GM15510 (cell line): ENCODE data around the gene SLCO2A1.

Experiments used
- POLR2A ChIP-seq: IDR thresholded peaks from 3 replicates; pipeline ENCODE4 v1.6.1; 2011; ENCODE audit warnings: borderline replicate concordance; ENCODE audit not compliant: insufficient read length; ENCODE audit errors: extremely low read depth

SLCO2A1 gene

DNA sequence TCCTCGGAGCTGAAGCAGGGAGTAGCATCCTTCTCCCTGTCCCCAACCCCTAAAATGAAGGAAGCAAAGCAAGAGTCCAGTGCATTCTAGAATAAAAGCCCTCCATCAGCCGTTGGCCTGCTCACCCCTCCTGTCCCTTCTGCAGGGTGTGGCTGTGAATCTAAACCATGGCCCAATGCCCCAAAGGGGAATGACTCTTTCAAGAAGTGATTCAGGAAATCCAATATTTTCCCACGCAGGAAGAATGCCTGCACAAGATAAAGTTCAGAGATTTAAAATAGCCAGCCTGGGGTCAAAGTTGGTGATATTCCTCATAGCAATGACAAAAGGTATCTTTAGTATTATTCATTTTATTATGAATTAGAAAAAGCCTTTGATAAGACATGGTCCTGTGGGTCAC lies 38.5 kb downstream of the SLCO2A1 start:
- no peak for TF ChIP-seq POLR2A

DNA sequence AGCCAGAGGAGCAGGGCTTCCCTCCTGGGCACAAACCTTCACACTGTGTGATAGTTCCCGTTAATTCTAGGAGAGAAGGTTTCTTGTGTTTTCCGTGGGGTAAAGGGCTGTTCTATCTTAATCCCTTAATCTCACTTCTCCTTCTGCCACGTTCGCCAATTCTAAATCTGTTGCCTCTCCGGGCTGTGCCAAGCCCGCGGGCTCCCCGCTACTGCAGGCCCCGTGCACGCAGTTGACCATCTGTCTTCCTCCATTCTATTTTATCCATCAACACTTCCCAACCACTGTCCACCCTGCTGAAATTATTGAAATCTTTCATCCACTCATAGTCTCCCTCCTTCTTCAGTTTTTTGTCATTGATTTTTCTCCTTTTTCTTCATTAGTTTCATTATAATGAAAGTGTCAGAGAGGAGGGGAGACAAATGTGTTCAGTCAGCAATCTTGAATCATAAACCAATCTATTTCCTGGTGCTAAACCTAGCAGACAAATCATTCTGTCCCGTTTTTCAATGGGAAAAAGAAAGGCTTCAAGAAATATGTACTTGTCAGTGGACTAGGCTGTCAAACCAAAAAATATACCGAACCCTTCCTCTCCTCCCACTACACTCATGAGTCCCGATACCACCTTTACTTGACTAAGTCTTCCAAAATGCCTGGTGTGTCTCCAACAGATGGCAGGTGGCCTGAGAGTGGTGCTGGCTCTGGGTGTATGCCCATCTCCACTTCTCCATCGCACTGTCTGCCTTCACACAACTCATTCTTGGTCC lies 39.6 kb downstream of the SLCO2A1 start:
- TF ChIP-seq POLR2A, result no peak

DNA sequence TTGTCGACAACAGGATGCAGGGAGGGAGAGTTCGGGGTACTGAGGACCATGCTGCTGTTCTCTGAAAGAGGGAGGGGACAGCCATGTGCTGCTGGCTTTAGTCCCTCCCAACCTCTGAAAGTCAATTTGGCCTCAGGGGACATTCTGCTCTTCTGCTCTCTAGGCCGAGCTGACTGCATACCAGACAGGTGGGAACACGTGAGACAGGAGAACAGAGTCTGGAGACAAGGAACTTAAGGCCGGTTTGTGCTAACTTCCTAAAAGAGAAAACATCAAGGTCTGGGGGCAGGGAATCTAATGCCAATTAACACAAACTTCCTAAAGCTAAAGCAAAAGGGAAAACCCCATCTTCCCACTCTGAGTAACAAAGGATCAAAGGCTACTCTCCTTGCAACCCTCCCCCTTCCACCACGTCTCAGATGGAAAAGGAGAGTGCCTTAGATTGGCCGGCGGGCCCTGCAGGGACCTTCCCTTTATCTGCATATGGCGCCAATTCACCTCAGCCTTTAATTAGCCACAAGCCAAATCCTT lies 41.0 kb downstream of the SLCO2A1 start:
- TF ChIP-seq POLR2A, result no peak

DNA sequence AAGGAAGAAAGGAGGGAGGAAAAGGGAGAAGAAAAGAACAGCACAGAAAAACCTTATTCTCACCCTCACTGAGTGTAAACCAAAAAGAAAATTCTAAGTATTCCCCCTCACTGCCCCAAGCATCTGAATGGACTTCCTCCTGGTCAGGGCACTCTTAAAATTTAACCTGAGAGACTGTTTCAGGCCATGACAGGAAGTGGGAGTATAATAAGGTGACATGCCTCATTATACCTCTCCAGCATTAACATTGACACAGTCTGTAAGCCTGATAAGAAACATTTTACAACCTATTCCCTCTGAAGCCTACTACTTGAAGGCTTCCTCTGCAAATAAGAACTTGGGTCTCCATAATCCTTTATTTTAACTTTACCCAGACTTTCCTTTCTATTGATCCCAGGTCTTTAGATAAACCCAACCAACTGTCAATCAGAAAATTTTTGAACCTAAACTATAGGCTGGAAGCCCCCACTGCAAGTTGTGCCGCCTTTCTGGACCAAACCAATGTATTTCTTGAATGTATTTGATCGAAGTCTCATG lies 41.7 kb downstream of the SLCO2A1 start:
- TF ChIP-seq POLR2A, result no peak

DNA sequence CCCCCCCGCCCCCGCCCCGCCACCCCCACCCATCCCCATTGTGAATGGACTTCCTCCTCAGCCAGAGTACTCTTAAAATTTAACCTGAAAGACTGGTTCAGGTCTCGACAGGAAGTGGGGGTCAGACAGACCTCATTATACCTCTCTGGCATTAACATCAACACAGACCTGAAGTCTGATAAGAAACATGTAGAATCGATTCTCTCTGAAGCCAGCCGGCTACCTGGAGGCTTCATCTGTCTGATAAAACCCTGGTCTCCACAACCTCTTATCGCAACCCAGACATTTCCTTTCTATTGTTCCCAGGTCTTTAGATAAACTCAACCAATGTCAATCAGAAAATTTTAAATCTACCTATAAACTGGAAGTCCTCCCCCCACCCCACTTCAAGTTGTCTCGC lies 42.6 kb downstream of the SLCO2A1 start:
- no peak for TF ChIP-seq POLR2A

DNA sequence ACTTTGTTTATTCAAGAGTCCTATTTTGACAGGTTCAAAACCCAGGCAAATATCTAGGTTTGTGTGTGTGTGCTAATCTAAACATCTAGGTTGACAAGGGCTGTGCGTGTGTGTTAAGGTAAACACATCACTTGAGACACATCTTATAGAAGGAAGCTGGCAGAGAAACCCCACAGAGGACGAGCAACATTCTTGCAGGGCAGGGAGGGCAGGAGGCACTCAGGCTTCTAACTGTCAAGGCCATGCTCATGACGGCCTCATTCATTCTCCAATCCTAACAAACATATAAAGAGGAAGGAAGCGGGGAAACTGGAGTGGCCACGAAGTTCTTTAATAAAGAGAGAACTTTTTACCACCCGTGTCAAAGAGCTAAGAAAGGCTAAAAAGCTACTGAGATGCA lies 43.4 kb downstream of the SLCO2A1 start:
- TF ChIP-seq POLR2A, result no peak

DNA sequence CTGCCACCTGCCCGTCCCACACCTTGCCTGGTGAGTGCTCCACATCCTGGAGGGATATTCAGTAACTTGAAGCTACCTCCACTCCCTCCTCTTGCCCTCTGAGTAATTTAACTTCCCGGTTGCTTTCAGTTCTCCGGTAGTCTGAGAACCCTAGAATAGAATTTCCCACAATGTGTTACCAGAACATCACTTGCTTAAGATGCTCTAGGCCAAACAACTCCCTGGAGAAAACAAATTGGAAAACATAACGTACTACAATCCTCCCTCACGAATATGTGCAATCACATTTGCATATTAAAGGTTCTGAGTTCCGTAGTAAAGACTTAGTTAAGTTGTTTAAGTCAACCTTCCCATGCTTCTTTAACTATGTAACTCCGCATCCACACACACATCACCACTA lies 44.8 kb downstream of the SLCO2A1 start:
- TF ChIP-seq POLR2A, result no peak

DNA sequence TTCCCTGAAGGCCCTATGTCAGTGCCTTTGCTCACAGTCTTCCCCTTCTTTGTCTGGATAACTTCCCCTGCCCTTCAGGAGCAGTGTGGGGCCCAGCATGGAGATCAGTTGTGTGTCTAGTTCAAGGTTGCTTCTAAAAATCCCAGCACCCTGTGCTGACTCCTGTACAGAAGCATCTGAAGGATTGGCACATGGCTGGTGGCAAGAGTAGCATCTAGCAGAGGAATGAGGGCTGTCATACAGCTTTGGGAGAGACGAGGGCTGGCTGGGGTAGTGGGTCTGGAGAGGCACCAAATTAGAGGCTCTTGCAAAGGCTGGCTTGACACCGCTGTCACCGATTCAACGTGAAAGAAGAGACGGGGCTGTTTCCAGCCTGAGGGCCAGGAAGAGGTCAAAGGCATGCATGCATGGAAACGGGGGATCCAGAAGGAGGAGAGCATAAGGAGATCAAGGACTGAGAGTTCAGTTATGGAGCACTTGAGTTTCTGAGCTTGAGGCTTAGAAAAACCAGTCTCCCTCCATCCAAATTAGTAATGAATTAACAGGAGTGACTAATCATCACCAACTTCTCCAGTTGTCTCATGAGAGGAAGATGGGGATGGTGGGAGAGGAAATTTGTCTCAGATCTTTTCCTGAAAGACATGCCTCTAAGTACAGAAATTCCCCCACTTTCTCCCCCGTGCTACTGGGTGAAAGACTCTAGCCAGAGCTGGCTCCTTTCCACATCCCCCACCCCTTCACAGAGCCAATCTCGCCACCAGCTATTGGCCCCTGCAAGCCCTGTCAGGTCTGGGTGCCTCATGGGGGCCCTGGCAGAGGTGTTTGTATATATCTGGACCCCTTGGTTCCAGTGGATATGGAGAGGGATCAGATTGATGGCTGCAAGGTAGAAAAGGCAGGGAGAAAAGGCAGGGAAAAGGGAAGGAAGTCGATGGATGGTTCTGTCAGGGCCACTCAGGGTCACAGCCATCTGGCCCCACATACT lies 45.9 kb downstream of the SLCO2A1 start:
- TF ChIP-seq POLR2A, result no peak

DNA sequence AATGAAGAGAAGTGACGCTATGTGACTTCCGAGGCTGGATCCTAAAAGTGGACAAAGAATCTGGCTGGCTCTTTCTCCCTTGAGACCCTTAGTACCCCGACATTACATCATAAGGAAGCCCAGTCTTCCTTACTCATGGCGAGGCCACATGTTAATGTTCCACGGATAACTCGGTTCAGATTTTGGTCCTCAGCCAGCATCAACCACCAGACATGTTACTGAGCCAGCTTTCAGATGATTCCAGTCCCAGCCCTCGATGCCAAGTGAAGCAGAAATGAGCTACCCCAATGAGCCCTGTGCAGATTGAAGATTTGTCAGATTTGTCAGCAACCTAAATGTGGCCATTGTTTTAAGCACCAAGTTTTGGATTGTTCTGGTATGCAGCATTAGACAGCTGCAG lies 46.6 kb downstream of the SLCO2A1 start:
- no peak for TF ChIP-seq POLR2A

DNA sequence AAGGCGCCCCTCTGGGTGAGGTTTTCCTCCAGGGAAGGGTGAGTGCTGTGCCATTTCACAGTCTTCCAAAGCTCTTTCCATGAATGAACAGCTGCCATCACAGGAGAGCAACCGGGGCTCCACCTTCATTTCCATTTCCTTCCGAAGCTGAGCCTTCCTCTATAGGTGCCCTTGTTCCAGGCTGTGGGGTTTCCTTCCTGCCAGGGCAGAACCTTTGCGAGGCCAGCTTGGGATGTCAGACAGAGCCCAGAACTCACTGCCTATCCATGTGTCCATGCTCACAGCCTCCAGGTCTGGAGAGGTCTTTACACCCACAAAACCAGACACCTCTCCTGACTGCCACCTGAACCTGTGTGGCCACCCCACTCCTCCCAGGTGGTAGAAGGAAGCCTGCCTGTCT lies 49.2 kb downstream of the SLCO2A1 start:
- TF ChIP-seq POLR2A, result no peak

DNA sequence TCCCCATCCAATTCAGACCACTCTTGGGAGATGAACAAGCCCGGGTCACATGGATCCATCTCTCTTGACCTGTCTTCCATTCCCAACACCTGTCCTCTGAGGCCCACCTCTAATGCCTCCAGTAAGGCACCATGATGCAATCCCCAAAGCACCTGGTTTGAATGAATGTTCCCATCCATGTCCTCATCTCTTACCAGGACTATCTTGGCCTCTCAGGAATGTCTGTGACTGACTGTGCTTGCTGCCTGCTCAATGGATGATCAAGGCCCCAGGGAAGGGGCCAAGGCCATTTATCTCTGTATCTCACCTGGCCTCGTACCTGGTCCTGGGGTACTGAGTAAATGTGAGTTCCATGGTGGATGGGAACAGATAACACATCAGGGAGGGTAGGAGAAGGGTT lies 49.7 kb downstream of the SLCO2A1 start:
- TF ChIP-seq POLR2A, result no peak

DNA sequence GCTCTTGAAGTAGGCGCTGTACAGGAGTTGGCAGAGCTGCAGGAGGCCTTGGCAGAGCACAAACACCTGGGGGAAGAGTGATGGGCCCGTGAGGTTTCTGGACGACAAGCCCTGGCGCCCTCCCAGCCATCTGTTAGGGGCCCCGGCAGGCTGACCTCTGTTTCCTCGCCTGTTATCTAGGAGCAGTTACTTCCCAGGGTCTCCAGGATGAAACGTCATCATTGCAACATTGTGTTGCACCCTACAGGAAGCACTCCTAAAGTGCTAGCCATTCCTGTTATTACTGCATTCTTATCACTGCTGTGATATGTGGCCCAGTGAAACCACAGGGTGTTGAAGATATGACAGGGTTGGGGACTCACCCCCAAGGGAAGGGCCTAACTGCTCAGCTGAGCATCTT lies 50.2 kb downstream of the SLCO2A1 start:
- TF ChIP-seq POLR2A, result no peak

DNA sequence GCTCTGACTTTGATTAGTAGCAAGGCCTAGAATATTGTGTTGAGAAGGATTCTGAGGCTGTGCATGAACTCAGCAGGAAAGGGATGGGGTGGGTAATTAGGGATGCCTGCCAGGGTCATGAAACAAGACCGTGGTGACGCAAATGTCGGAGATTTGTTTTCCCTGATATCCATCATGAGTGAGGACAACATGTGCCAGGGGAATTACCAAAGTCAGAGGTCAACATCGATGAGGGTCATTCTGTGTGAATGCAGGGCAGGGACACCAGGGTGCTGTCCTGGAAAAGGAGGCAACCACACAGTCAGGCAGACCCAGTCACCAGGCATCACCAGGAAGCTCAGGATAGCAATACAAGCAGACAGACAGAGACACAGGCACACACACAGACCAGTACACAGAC lies 52.2 kb downstream of the SLCO2A1 start:
- TF ChIP-seq POLR2A, result no peak

DNA sequence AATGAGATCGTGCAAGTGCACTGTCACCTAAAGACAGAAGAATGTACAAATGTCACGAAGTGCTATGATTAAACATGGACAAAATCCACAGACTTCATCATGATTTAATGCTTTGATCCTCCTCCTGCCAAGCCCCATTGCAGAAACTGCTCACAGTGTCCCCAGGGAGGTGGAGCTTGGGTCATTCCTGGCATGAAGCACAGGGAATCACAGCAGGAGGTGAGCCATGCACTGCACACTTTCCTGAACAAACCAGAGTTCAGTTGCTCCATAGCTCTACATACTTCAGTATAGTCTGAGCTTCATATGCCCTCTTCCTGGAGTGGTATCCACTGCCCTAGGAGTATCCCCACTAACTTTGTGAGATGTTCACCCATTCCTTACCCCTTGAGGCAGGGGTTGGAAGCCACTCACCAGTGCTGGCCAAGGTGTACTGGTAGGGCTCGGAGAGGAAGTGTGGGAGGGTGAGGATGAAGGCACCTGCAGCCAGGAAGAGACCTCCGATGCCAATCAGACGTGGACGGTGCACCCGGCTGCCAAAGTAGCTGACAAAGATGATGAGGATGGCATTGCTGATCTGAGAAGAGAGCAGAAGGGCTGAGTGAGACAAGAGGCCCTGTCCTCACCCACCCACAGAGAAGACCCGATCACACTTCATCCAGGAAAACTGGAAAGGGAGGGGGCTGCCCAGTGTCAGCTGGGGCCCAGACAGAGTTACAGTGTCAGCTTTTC lies 56.3 kb downstream of the SLCO2A1 start:
- TF ChIP-seq POLR2A, result no peak
